OCI-LY3 (cell line): ENCODE measurements around the gene MGARP.

Source experiments
- H2AFZ ChIP-seq: fragments of 200-600, 300-600 bp; shearing (Covaris generic); 2 replicates; pipeline ENCODE4 v1.6.0; 2014; ENCODE audit warnings: antibody characterized with exemption, low read depth, low read length
- H3K27ac ChIP-seq: fragments of 200-600, 300-600 bp; sonication (generic); 2 replicates; pipeline ENCODE4 v1.5.1; 2014; ENCODE audit warnings: mild to moderate bottlenecking, low read length, moderate library complexity, mixed read lengths
- H3K27me3 ChIP-seq: fragments of 200-600, 300-600 bp; sonication (generic); 2 replicates; pipeline ENCODE4 v1.6.1; 2014; ENCODE audit warnings: low read depth, low read length, mixed read lengths
- H3K36me3 ChIP-seq: fragments of 200-600, 300-600 bp; sonication (generic); replicated peaks from 2 replicates; pipeline ENCODE3; 2014; ENCODE audit warnings: low read depth, low read length, mixed read lengths
- H3K4me1 ChIP-seq: fragments of 300-600, 200-600 bp; sonication (generic); 2 replicates; pipeline ENCODE4 v1.6.1; 2014; ENCODE audit warnings: low read length, mixed read lengths
- H3K4me2 ChIP-seq: fragments of 200-600, 300-600 bp; sonication (generic); 2 replicates; pipeline ENCODE4 v1.6.1; 2014; ENCODE audit warnings: low read length, mixed read lengths
- H3K4me3 ChIP-seq: fragments of 300-600, 200-600 bp; sonication (generic); 2 replicates; pipeline ENCODE4 v1.5.1; 2014; ENCODE audit warnings: antibody characterized with exemption, mild to moderate bottlenecking, low read length, moderate library complexity
- H3K79me2 ChIP-seq: fragments of 300-600, 200-600 bp; shearing (Covaris generic); 2 replicates; pipeline ENCODE4 v1.6.1; 2014; ENCODE audit warnings: mild to moderate bottlenecking, low read length, mixed read lengths
- H3K9ac ChIP-seq: fragments of 300-600, 200-600 bp; shearing (Covaris generic); 2 replicates; pipeline ENCODE4 v1.6.0; 2014; ENCODE audit warnings: mild to moderate bottlenecking, low read length, moderate library complexity
- H3K9me3 ChIP-seq: fragments of 200-600, 300-600 bp; shearing (Covaris generic); 2 replicates; pipeline ENCODE4 v1.6.1; 2014; ENCODE audit warnings: low read length, mixed read lengths; ENCODE audit not compliant: insufficient read depth
- H4K20me1 ChIP-seq: fragments of 200-600, 300-600 bp; sonication (generic); 2 replicates; pipeline ENCODE4 v1.6.1; 2016; ENCODE audit warnings: low read length, mixed read lengths; ENCODE audit not compliant: insufficient read depth
- EZH2phosphoT487 ChIP-seq: fragments of 200-600 bp; shearing (Covaris generic); IDR thresholded peaks from 2 replicates; pipeline ENCODE4 v1.6.1; 2018; ENCODE audit warnings: antibody characterized with exemption, mixed run types, low read depth
- TF ChIP-seq, protein P1 (sequence below): fragments of 200-600, 300-600 bp; sonication (generic); IDR thresholded peaks from 2 replicates; pipeline ENCODE4 v1.5.1; 2014; ENCODE audit warnings: antibody characterized with exemption, low read length, low read depth

Gene MGARP

DNA sequence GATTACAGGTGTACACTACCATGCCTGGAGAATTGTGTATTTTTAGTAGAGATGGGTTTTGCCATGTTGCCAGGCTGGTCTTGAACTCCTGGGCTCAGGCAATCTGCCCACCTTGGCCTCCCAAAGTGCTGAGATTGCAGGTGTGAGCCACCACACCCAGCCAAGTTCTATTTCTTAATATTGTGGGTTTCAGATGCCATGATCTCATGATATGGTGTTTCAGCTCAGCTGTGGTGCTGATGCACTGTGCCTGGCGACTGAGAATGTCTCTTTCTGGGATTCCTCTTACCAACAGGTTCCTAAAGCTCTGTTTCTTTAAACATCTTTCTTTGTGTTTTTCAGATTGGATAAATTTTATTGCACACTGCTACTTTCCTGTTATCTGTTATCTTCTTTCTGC, 39.5 kb upstream of the MGARP start:
- Histone ChIP-seq H3K79me2 (peaks cover 99% of the 10 kb centered on the region), H4K20me1 (peaks cover 80% of the 10 kb centered on the region), H3K4me3 (no peak overlapping the region), H3K9me3 (no peaks in the 10 kb centered on the region), H3K4me1 (peaks cover 7% of the 10 kb centered on the region; the same call in 1 of the 2 replicates), H3K9ac (no peak overlapping the region), H3K27ac (no peak overlapping the region), H3K36me3 (peaks cover 37% of the 10 kb centered on the region), H3K27me3 (no peaks in the 10 kb centered on the region), H3K4me2 (no peak overlapping the region), H2AFZ (no peak overlapping the region)
- TF ChIP-seq, protein P1, sequence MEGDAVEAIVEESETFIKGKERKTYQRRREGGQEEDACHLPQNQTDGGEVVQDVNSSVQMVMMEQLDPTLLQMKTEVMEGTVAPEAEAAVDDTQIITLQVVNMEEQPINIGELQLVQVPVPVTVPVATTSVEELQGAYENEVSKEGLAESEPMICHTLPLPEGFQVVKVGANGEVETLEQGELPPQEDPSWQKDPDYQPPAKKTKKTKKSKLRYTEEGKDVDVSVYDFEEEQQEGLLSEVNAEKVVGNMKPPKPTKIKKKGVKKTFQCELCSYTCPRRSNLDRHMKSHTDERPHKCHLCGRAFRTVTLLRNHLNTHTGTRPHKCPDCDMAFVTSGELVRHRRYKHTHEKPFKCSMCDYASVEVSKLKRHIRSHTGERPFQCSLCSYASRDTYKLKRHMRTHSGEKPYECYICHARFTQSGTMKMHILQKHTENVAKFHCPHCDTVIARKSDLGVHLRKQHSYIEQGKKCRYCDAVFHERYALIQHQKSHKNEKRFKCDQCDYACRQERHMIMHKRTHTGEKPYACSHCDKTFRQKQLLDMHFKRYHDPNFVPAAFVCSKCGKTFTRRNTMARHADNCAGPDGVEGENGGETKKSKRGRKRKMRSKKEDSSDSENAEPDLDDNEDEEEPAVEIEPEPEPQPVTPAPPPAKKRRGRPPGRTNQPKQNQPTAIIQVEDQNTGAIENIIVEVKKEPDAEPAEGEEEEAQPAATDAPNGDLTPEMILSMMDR, result no peak
- TF ChIP-seq EZH2phosphoT487, result no peak

GRCh38 chr4:139317635-139318034, 37.6 kb upstream of the MGARP start:
- H2AFZ ChIP-seq, result no peak overlapping the region
- H4K20me1 ChIP-seq, result peaks cover 83% of the 10 kb centered on the region
- H3K27ac ChIP-seq, result no peak overlapping the region
- peaks cover 47% of the 10 kb centered on the region for H3K36me3 ChIP-seq
- TF ChIP-seq, protein P1, result no peak
- no peak for TF ChIP-seq EZH2phosphoT487
- no peaks in the 10 kb centered on the region for H3K27me3 ChIP-seq
- H3K4me1 ChIP-seq, result peaks cover 14% of the 10 kb centered on the region
- no peaks in the 10 kb centered on the region for H3K9me3 ChIP-seq
- H3K79me2 ChIP-seq, result peaks cover 99% of the 10 kb centered on the region
- no peak overlapping the region for H3K4me2 ChIP-seq
- no peak overlapping the region for H3K4me3 ChIP-seq
- H3K9ac ChIP-seq, result no peak overlapping the region

DNA sequence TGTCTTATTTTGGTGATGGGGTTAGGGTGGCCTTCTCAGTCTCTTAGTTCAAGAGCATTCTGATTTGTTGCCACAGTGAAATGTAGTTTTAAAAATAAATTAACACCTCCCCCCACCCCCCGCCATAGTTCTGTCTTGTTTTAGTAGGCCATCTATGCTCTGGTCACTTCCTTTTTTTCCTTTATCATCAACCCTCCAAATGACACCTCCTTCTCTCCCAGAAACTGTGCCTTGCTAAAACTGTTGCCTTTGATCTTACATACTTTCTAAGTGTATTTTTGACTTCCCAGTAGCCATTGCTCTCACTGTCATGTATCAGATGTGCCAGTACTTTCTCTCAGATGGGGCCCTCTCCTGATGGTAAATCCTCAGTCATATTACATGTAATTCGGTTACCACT, 36.7 kb upstream of the MGARP start:
- TF ChIP-seq, protein P1, result no peak
- TF ChIP-seq EZH2phosphoT487, result no peak
- H3K4me2 ChIP-seq, result no peak overlapping the region
- no peak overlapping the region for H3K27ac ChIP-seq
- H2AFZ ChIP-seq, result no peak overlapping the region
- H3K4me1 ChIP-seq, result peaks cover 23% of the 10 kb centered on the region
- H3K9ac ChIP-seq, result no peak overlapping the region
- peaks cover 99% of the 10 kb centered on the region for H3K79me2 ChIP-seq
- H3K27me3 ChIP-seq, result no peaks in the 10 kb centered on the region
- peaks cover 84% of the 10 kb centered on the region for H4K20me1 ChIP-seq
- H3K4me3 ChIP-seq, result no peak overlapping the region
- peaks cover 51% of the 10 kb centered on the region for H3K36me3 ChIP-seq
- no peaks in the 10 kb centered on the region for H3K9me3 ChIP-seq

DNA sequence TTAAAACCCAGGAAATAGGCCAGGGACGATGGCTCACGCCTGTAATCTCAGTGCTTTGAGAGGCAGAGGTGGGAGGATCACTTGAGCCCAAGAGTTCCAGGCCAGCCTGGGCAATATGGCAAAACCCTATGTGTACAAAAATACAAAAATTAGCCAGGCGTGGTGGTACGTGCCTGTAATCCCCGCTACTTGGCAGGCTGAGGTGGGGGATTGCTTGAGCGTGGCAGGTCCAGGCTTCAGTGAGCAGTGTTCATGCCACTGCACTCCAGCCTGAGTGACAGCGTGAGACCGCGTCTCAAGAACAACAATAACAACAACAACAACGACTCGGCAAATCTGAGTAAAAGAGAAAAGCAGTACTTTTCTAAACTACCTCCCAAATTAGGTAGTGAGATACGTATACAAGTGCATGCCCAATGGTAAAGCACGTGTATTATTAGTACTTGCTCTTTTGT, 35.2 kb upstream of the MGARP start:
- Histone ChIP-seq H3K4me1 (peaks cover 26% of the 10 kb centered on the region), H3K4me2 (no peak overlapping the region), H3K27ac (no peak overlapping the region), H3K4me3 (no peak overlapping the region), H3K9me3 (no peaks in the 10 kb centered on the region), H3K9ac (no peak overlapping the region), H2AFZ (no peak overlapping the region), H4K20me1 (peaks cover 79% of the 10 kb centered on the region), H3K36me3 (peaks cover 49% of the 10 kb centered on the region), H3K27me3 (no peaks in the 10 kb centered on the region), H3K79me2 (peaks cover 99% of the 10 kb centered on the region)
- TF ChIP-seq, protein P1, result no peak
- no peak for TF ChIP-seq EZH2phosphoT487
